Right lobe of liver (tissue), 4 donors: ENCODE measurements around the gene WDR20.

Experiments
- CTCF ChIP-seq, 4 donors: fragments of 200-600 bp in 3 of 4; fragments of 450-650 bp in 1 of 4; IDR thresholded peaks; one replicate each; pipeline versions ENCODE4 v1.5.1 to v1.8.0; 2016 to 2022; ENCODE audit warnings: antibody characterized with exemption in 4 of 4, mild to moderate bottlenecking in 2 of 4
- POLR2A ChIP-seq: fragments of 450-650 bp; IDR thresholded peaks from one replicate; pipeline ENCODE4 v1.6.1; 2017; ENCODE audit warnings: antibody characterized with exemption, mild to moderate bottlenecking
- donor health status: DM: no; HTN: no; CAD: no.
- donor health status: DM: no; HTN: no; CAD: no.
- donor health status: DM: no; HTN: yes; CAD: no.

GRCh38 chr14:102213984-102214658 is 74.4 kb downstream of the WDR20 start:
- TF ChIP-seq CTCF (IDR thresholded peaks at IDR 0.05) (peak in 1 of 4 donors; percentile 7), POLR2A (no peak)
